NCI-H146 treated with DMSO at 0.1 percent for 48 hours (cell line): ENCODE measurements around the gene FAM13A.

Experiments
- DNase-seq: peaks from one replicate; lab custom pipeline; 2025; ENCODE audit not compliant: unreplicated experiment; lab: John Stamatoyannopoulos, UW

FAM13A gene

DNA sequence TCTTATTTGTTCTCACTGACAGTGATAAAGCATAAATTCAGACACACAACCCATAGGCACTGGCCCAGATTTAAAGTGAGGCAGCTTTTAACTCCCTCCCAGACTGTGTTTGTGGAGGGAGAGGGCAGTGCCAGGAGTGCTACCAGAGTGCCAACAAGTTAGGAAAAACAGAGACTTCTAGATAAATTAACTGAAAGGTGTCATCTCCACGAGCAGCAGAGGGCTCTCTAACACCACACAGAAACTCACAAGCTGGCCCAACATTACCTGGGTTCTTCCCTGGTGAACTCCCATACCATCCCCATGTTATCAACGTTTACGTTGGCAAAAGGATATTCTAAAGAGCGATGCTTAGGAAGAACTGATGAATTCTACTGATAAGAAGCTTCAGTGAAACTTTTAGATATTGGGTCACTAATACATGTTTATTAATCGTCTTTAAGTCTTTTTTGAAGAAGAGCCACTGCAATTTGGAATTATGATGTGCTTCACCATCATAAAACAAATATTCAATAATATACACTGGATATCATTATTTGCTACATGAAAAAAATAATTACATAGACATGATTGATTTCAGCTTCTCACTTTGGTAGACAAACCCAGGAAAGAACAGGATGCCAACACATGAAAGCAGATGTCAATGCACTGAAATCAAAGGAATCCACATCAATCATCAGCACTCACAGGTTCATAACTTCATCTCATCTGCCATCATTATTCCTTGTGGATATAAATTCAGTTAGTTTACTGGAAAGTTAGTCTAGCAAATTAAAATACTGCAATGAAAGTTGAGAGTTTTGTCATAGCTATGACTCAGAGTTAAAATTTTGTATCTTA, 238.1 kb downstream of the FAM13A start:
- DNase-seq = peak; percentile 15

- DNase-seq = no peak
Measured at GRCh38 chr4:88817740-88818139, 239.2 kb downstream of the FAM13A start.

GRCh38 chr4:88816360-88816759, 240.6 kb downstream of the FAM13A start:
- no peak for DNase-seq

- DNase-seq = no peak
Measured at GRCh38 chr4:88814043-88814617, 242.9 kb downstream of the FAM13A start.

DNA sequence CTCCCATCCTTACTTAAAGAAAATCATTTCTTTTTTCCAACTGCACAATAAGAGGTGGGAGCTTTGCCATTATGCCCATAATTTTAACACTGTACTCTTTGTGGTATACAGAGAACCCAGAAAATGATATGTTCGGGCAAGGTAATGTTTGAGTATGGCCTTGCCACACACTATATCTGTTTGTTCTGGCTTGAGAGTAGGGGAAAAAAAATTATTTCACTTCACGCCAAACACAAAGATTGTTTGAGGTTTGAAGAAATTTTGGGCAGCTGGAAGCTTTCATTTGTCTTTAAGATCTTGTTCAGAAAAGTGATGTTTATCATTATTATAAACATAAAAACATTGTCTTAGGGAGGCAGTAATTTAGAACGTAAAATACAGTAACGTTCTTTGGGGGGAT, 244.0 kb downstream of the FAM13A start:
- DNase-seq = no peak

- no peak for DNase-seq
Measured at GRCh38 chr4:88812420-88812819, 244.6 kb downstream of the FAM13A start.

DNA sequence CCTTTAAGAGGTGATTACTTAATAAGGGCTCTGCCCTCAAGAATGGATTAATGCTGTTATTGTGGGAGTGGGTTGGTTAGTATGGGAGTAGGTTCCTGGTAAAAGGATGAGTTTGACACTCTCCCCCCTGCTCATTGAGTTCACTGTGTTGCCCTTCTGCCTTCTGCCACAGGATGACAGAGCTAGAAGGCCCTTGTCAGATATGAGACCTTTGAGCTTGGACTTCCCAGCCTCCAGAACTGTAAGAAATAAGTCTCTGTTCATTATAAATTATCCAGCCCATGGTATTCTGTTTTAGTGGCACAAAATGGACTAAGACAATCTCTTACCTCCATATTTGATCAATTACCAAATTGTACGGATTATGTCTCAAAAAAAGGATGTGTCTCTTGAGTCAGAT, 245.1 kb downstream of the FAM13A start:
- DNase-seq = no peak

GRCh38 chr4:88810325-88810724, 246.7 kb downstream of the FAM13A start:
- DNase-seq = no peak

- DNase-seq = no peak
Measured at GRCh38 chr4:88809576-88810219, 247.3 kb downstream of the FAM13A start.

DNA sequence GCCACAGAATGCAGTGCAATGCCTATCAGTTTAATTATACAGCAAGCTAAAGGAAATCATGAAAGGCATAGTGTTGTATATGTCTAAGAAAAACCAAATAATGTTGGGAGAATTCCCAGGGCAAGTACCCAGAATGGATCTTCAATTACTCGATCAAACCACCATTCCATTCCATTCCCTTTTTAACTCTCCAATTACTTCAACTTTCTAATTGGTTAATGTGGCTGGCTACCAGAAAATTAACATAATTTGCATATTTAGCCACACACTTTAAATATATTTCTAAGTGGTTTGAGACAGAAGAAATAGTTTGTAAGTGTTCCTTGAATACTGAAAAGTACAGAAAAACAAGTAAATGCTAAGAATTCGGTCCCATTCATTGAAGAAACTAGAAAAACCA, 247.9 kb downstream of the FAM13A start:
- no peak for DNase-seq

DNA sequence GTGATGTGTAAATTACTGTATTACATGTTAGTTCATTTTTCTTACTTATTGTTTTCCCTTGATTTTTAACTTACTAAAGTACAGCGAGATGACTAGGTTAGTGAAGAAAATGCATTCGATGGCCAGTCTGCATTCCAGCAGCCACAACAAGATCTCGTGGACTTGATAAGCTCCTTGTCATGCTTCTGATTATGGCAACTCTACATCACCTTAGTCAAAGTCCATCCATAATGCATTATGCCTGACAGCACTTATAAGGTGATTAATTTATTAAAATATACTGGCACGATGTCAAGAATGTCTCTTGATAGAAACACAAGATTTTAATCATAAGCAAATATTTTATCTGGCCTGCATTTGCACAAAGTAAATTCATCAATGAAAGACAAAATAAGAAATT, 249.5 kb downstream of the FAM13A start:
- no peak for DNase-seq

- no peak for DNase-seq
Measured at GRCh38 chr4:88804234-88804633, 252.8 kb downstream of the FAM13A start.

DNA sequence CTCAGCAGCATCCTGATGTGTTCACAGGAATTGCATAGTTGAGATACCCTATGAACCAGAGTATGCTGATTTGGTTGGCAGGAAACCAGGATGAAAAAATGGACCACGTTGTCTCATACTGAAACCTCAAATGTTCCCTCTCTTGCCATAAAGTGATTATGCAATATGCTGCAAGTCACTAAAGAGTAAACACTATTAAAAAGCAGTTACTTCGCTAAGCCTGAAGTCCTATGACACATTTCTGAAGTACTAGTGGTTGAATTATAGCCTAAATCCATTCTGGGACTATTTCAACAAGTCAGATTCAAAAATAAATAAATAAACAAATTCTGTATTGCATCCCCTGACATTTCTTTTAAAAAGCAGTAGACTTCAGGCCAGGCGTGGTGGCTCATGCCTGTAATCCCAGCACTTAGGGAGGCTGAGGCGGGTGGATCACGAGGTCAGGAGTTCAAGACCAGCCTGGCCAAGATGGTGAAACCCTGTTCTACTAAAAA, 253.3 kb downstream of the FAM13A start:
- DNase-seq = no peak

DNA sequence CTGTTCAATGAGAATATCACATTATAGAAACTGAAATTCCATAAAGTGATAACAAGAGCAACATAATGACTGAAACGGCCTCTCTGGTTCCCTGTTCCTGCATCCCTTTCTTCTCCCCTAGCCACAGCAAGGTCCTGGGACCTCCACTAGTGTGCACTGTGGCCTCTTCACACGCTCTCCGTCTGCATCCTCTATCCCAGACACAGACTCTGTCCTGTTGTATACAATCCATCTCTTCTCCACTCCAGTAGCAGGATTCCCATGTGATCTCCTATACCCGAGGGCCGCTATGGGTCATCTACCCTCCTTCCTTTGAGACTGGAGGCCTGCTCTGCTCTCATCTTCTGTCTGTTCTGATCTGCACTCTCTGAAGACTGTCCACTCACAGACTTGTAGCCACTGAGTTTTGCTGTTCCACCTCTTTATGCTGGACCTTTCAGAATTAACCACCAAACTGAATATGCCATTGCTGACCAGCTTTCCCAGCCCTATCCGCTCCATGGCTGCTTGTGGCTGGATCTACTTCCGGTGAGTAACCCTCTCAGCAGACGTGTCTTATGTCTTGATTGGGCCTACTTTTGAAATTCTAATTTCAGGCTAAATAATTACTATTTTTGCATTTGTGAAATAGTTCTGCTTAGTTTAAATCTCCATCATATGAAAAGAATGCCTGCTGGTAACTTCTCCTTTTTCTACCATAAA, 254.2 kb downstream of the FAM13A start:
- no peak for DNase-seq

GRCh38 chr4:88802138-88802537, 254.8 kb downstream of the FAM13A start:
- DNase-seq = peak; percentile 4

DNA sequence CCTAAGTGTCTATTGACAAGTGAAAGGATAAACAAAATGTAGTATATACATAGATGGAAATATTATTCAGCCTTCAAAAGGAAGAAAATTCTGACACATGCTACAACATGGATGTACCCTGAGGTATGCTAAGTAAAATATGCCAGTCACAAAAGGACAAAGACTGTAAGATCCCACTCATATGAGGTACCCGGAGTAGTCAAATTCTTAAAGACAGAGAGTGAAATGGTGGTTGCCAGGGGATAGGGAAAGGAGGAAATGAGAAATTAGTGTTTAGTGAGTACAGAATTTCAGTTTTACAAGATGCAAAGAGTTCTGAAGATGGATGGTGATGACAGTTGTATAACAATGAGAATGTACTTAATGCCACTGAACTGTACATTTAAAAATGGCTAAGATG, 257.1 kb downstream of the FAM13A start:
- DNase-seq = no peak

GRCh38 chr4:88797725-88798124, 259.3 kb downstream of the FAM13A start:
- no peak for DNase-seq

DNA sequence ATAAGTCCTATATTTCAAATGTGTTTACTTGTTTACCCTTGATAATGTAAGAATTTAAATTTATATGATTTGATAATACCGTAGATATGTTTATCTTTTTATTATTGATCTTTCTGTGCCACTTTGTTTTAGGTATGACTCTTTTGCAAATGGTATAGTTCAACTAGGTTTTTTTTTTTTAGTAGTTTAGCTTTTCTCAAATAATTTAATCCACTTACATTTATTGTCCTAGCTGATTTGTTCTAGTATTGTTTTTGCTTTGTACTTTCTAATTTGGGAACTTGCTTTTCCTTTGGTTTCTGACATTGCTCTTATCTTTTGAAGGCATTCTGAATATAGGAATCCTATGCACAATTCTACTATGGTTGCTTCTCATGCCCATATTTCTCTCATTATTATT, 260.4 kb downstream of the FAM13A start:
- no peak for DNase-seq

GRCh38 chr4:88794952-88795351, 262.0 kb downstream of the FAM13A start:
- DNase-seq = no peak

- DNase-seq = no peak
Measured at GRCh38 chr4:88794087-88794690, 262.8 kb downstream of the FAM13A start.

DNA sequence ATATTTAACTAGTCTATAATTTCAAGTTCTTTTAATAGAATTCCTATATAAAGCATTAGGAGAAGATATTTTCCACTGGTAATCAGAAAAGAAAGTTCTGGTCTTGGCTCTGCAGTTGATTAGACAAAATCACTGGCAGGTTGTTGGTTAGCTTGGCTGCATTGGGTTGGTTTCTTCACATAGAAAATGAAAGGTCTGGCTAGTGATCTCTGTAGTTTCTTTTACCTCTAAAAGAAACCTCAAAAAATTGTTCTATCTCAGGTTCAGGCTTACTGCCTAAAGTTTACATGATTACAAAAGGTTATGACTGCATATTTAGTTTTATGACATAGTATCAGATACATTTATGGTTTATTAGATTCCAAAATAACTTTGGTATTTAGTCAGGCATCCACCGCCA, 263.5 kb downstream of the FAM13A start:
- no peak for DNase-seq
